GM18868 (cell line): ENCODE data around the gene EDNRB.
"Not testable (repeated sequence)": the region's sequence is repeated elsewhere in the genome, so short reads cannot be mapped to it uniquely, and the experiment has no call there.

Experiments
- ATAC-seq: cut with Tn5 transposase; IDR thresholded peaks from one replicate; pipeline ENCODE4 v1.9.1; 2021; ENCODE audit warnings: mild to moderate bottlenecking, moderate library complexity; ENCODE audit not compliant: unreplicated experiment

Gene EDNRB

GRCh38 chr13:77918391-77919245 lies at the start of gene EDNRB:
TSS of gene EDNRB (minus strand) at chr13:77918831. CDS start at chr13:77918573, 258 bp downstream.
- ATAC-seq, result peak; percentile 58

GRCh38 chr13:77966671-77967070 lies 48.0 kb upstream of the EDNRB start:
- ATAC-seq, result no peak

GRCh38 chr13:77952737-77953136 lies 34.1 kb upstream of the EDNRB start:
- ATAC-seq, result no peak

- no peak for ATAC-seq
Measured at GRCh38 chr13:77952276-77952675, 33.6 kb upstream of the EDNRB start.

GRCh38 chr13:77946522-77946921 lies 27.9 kb upstream of the EDNRB start:
- no peak for ATAC-seq

GRCh38 chr13:77935063-77935462 lies 16.4 kb upstream of the EDNRB start:
- ATAC-seq, result not testable (repeated sequence)

- ATAC-seq, result no peak
Measured at GRCh38 chr13:77930430-77930829, 11.8 kb upstream of the EDNRB start.

- ATAC-seq, result peak; percentile 92
Measured at GRCh38 chr13:77928909-77929308, 10.3 kb upstream of the EDNRB start.

GRCh38 chr13:77925616-77926015 lies 7.0 kb upstream of the EDNRB start:
- ATAC-seq, result no peak

GRCh38 chr13:77919921-77920294 lies 1.3 kb upstream of the EDNRB start:
- no peak for ATAC-seq

- ATAC-seq, result peak; percentile 47
Measured at GRCh38 chr13:77919246-77919920, 752 bp upstream of the EDNRB start.

GRCh38 chr13:77916488-77916887 lies 2.1 kb downstream of the EDNRB start:
- no peak for ATAC-seq

GRCh38 chr13:77915686-77916085 lies 2.9 kb downstream of the EDNRB start:
- no peak for ATAC-seq

- no peak for ATAC-seq
Measured at GRCh38 chr13:77913003-77913402, 5.6 kb downstream of the EDNRB start.

GRCh38 chr13:77911751-77912150 lies 6.9 kb downstream of the EDNRB start:
- no peak for ATAC-seq

- ATAC-seq, result no peak
Measured at GRCh38 chr13:77909827-77910226, 8.8 kb downstream of the EDNRB start.

- no peak for ATAC-seq
Measured at GRCh38 chr13:77908531-77908930, 10.1 kb downstream of the EDNRB start.

GRCh38 chr13:77907666-77908341 lies 10.8 kb downstream of the EDNRB start:
- no peak for ATAC-seq

GRCh38 chr13:77904031-77904430 lies 14.6 kb downstream of the EDNRB start:
- no peak for ATAC-seq

- ATAC-seq, result no peak
Measured at GRCh38 chr13:77903435-77903834, 15.2 kb downstream of the EDNRB start.

GRCh38 chr13:77902319-77902963 lies 16.2 kb downstream of the EDNRB start:
- ATAC-seq, result no peak
